HEK293 (cell line): ENCODE data around the gene SERPINA1.

Experiments
- ZNF274 ChIP-seq, 2 experiments: fragments of 200-500 bp in 1 of 2; fragments of 450-650 bp in 1 of 2; sonication (Bioruptor generic) in 1 of 2; formaldehyde crosslinking in 1 of 2; IDR thresholded peaks; 2 replicates each; pipeline versions ENCODE4 v1.5.1 to v1.6.1; 2014 to 2016; ENCODE audit warnings: borderline replicate concordance in 1 of 2, inconsistent platforms in 1 of 2, low read length in 1 of 2, missing biosample characterization in 1 of 2, missing genetic modification characterization in 1 of 2
- ZSCAN30 ChIP-seq: fragments of 450-650 bp; IDR thresholded peaks from 2 replicates; pipeline ENCODE4 v1.5.1; 2018; ENCODE audit warnings: missing biosample characterization, mild to moderate bottlenecking, missing genetic modification characterization, moderate library complexity
- TF ChIP-seq, protein P1 (sequence below): fragments of 450-650 bp; formaldehyde crosslinking; IDR thresholded peaks from 2 replicates; pipeline ENCODE4 v1.5.1; 2016; ENCODE audit warnings: missing biosample characterization, missing genetic modification characterization
- TF ChIP-seq, protein P2 (sequence below): fragments of 450-650 bp; formaldehyde crosslinking; IDR thresholded peaks from 2 replicates; pipeline ENCODE4 v1.5.1; 2016; ENCODE audit warnings: missing biosample characterization, missing genetic modification characterization
- TF ChIP-seq, protein P3 (sequence below): fragments of 450-650 bp; IDR thresholded peaks from 2 replicates; pipeline ENCODE4 v1.5.1; 2018; ENCODE audit warnings: missing biosample characterization, missing genetic modification characterization

DNA sequence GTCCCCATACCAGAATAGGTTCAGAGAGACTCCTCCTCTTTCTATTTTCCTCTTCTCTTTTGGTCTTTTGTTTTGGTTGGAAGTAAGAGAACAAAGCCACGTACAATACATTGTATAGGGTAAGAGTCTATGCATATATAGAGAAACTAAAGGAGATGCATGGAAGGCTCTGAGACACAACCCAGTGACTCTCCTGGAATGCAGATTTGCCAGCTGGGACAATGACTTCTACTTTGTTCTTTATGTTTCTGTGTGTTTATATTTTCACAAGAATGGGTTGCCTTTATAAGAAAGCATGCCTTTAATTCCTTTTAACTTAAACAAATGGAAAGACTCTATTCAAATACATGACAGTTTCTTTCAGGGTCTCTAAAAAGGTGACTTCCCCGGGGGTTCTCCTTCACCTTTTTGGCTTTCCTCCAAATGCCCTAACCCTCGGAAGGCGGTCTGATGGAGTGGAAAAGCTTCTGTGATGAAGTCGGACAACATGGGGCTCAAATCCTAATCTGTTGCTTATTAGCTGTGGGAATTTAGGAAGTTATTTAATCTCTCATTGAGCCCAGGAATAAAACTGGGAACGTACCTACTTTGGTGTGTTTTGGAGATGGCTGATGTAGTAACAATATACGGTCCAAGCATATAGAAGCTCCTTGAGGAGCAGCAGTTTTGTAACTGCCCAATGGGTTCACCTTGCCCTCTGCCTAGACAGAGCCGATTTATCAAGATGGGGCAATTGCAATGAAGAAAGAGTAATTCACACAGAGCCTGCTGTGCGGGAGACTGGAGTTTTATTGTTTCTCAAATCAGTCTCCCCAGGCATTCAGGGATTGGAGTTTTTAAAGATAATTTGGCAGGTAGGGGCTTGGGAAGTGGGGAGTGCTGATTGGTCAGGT, 9.1 kb upstream of the SERPINA1 start:
- TF ChIP-seq ZSCAN30 (tag by site-specific recombination) (no peak), ZNF274 (IDR thresholded peaks at IDR 0.05; ENCODE audit: low read length) (no peak), ZNF274 (tag by site-specific recombination; IDR thresholded peaks at IDR 0.05; ENCODE audit: borderline replicate concordance) (no peak)
- TF ChIP-seq, protein P1, sequence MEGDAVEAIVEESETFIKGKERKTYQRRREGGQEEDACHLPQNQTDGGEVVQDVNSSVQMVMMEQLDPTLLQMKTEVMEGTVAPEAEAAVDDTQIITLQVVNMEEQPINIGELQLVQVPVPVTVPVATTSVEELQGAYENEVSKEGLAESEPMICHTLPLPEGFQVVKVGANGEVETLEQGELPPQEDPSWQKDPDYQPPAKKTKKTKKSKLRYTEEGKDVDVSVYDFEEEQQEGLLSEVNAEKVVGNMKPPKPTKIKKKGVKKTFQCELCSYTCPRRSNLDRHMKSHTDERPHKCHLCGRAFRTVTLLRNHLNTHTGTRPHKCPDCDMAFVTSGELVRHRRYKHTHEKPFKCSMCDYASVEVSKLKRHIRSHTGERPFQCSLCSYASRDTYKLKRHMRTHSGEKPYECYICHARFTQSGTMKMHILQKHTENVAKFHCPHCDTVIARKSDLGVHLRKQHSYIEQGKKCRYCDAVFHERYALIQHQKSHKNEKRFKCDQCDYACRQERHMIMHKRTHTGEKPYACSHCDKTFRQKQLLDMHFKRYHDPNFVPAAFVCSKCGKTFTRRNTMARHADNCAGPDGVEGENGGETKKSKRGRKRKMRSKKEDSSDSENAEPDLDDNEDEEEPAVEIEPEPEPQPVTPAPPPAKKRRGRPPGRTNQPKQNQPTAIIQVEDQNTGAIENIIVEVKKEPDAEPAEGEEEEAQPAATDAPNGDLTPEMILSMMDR = no peak
- TF ChIP-seq, protein P2, sequence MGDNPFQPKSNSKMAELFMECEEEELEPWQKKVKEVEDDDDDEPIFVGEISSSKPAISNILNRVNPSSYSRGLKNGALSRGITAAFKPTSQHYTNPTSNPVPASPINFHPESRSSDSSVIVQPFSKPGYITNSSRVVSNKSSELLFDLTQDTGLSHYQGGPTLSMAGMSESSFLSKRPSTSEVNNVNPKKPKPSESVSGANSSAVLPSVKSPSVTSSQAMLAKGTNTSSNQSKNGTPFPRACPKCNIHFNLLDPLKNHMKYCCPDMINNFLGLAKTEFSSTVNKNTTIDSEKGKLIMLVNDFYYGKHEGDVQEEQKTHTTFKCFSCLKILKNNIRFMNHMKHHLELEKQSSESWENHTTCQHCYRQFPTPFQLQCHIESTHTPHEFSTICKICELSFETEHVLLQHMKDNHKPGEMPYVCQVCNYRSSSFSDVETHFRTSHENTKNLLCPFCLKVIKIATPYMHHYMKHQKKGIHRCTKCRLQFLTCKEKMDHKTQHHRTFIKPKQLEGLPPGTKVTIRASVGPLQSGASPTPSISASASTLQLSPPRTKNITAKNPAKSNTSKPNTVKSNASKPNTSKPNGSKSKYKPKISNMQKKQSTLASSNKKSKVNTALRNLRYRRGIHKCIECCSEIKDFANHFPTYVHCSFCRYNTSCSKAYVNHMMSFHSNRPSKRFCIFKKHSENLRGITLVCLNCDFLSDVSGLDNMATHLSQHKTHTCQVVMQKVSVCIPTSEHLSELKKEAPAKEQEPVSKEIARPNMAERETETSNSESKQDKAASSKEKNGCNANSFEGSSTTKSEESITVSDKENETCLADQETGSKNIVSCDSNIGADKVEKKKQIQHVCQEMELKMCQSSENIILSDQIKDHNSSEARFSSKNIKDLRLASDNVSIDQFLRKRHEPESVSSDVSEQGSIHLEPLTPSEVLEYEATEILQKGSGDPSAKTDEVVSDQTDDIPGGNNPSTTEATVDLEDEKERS (tag by site-specific recombination) = no peak
- TF ChIP-seq, protein P3, sequence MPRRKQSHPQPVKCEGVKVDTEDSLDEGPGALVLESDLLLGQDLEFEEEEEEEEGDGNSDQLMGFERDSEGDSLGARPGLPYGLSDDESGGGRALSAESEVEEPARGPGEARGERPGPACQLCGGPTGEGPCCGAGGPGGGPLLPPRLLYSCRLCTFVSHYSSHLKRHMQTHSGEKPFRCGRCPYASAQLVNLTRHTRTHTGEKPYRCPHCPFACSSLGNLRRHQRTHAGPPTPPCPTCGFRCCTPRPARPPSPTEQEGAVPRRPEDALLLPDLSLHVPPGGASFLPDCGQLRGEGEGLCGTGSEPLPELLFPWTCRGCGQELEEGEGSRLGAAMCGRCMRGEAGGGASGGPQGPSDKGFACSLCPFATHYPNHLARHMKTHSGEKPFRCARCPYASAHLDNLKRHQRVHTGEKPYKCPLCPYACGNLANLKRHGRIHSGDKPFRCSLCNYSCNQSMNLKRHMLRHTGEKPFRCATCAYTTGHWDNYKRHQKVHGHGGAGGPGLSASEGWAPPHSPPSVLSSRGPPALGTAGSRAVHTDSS (tag by site-specific recombination) = no peak
